GM12891 (cell line): ENCODE results near the gene GAK.

Experiments used
- POLR2A ChIP-seq: IDR thresholded peaks from 2 replicates; pipeline ENCODE4 v1.6.1; 2011; ENCODE audit warnings: low read depth, low read length, control low read depth
- TAF1 ChIP-seq: IDR thresholded peaks from 2 replicates; pipeline ENCODE4 v1.6.1; 2011; ENCODE audit warnings: low read depth, low read length, control low read depth

GRCh38 chr4:859496-859895 lies 72.6 kb downstream of the GAK start:
- TF ChIP-seq TAF1 (no peak), POLR2A (no peak)
